HG03432 (cell line): ENCODE data around the gene EZH1.

Source experiments
- ATAC-seq: cut with Tn5 transposase; IDR thresholded peaks from one replicate; pipeline ENCODE4 v1.9.1; 2021; ENCODE audit warnings: mild to moderate bottlenecking, moderate library complexity; ENCODE audit not compliant: unreplicated experiment

Gene EZH1

GRCh38 chr17:42744806-42745617 is at the start of gene EZH1:
Gene EZH1 (minus strand): TSS chr17:42745040. CDS start chr17:42728941, 16,099 bp downstream.
- ATAC-seq = peak; percentile 86

GRCh38 chr17:42792545-42792944 is 47.7 kb upstream of the EZH1 start:
- no peak for ATAC-seq

- ATAC-seq = no peak
Measured at GRCh38 chr17:42791948-42792347, 47.1 kb upstream of the EZH1 start.

- ATAC-seq = no peak
Measured at GRCh38 chr17:42787266-42787665, 42.4 kb upstream of the EZH1 start.

- no peak for ATAC-seq
Measured at GRCh38 chr17:42784811-42785592, 40.2 kb upstream of the EZH1 start.

GRCh38 chr17:42784409-42784808 is 39.6 kb upstream of the EZH1 start:
- no peak for ATAC-seq

GRCh38 chr17:42783791-42784138 is 38.9 kb upstream of the EZH1 start:
- no peak for ATAC-seq

- no peak for ATAC-seq
Measured at GRCh38 chr17:42783062-42783790, 38.4 kb upstream of the EZH1 start.

GRCh38 chr17:42782166-42783061 is 37.6 kb upstream of the EZH1 start:
- ATAC-seq = no peak

GRCh38 chr17:42781639-42782165 is 36.9 kb upstream of the EZH1 start:
- ATAC-seq = no peak

GRCh38 chr17:42780851-42781638 is 36.2 kb upstream of the EZH1 start:
- ATAC-seq = no peak

GRCh38 chr17:42779936-42780850 is 35.4 kb upstream of the EZH1 start, which contains the start of gene WNK4:
Gene WNK4 (plus strand): TSS chr17:42780610. CDS start chr17:42780699, 89 bp downstream.
- no peak for ATAC-seq

GRCh38 chr17:42779304-42779935 is 34.6 kb upstream of the EZH1 start:
- no peak for ATAC-seq

- no peak for ATAC-seq
Measured at GRCh38 chr17:42778570-42778969, 33.7 kb upstream of the EZH1 start.

- no peak for ATAC-seq
Measured at GRCh38 chr17:42775534-42776098, 30.8 kb upstream of the EZH1 start.

- ATAC-seq = no peak
Measured at GRCh38 chr17:42774066-42774745, 29.4 kb upstream of the EZH1 start.
